Globus pallidus (tissue), 1 donor: ENCODE measurements around the gene MYOZ2.
A peak's percentile ranks its signal among the peaks of the same experiment; 100 is the strongest.
"Not testable (repeated sequence)": the region's sequence is repeated elsewhere in the genome, so short reads cannot be mapped to it uniquely, and the experiment has no call there.

ENCODE experiments used
- DNase-seq: peaks from one replicate; pipeline ENCODE4 v3.0.0-alpha.2; 2015; ENCODE audit warnings: low spot score

Gene MYOZ2

DNA sequence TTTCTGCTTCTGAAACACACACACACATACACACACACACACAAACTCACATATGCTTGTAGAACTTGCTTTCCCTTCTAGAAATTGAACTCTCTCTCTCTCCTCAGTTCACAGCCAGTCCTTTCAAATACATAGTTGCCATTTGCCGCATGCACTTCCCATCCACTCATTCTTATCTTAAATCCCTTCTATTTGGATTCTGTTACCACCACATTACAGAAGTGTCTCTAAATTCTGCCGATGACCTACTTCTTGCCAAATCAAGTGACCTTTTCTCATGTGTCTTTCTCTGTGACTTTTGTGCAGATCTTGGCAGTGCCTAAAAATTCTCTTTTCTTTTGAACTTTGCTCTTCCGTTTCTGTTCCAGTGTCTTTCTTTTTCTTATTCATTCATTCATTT, 7.5 kb upstream of the MYOZ2 start:
- no peak for DNase-seq

DNA sequence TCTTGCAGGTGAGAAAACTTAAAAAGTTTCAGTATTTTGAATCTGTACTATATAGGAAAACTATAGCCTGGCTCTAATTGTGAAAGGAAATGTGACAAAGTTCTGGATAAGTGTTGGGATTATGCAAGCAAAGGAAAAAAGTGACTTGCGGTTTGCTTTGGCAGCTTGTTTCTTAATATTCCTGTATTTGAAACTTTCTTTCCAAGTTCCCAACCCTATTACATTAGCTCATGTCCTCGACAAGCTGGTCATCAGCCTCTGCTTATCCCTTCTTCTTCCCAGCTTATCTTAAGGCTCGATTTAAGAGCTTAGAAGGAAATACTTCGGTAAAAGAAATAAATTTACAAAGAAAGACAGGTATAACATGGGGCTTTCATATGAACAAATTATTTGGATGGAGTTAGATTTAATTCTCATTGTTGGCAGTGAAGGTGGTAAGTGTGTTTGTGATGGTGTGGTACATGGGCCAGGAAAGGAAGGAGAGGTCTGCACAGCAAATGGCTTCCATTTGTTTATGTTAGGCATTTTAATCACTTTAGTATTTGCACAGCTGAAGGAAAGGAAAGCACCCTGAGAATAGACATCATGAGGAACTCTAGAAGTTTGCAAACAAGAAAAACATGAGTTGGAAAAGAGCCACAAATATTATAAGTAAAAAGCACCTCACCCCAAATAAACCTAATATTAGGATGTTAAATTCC, 5.1 kb upstream of the MYOZ2 start:
- DNase-seq: no peak

DNA sequence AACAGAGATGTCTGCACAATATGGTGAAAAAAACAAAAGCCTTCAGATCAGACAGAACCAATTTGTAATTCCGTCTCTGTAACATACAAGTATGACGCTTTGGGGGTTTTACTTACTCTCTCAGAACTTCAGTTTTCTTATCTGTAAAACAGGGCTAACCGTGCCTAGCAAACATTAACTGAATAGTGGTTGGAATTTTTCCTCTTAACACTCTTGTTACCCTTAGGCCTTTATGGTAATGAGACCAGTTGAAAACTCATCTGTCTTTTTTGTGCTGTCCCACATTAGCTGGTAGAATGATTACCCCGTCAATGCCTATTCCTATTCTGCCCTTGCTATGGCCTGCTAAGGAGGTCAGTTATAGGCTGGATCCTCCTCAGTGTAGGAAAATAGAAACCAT, 4.5 kb upstream of the MYOZ2 start:
- no peak for DNase-seq

DNA sequence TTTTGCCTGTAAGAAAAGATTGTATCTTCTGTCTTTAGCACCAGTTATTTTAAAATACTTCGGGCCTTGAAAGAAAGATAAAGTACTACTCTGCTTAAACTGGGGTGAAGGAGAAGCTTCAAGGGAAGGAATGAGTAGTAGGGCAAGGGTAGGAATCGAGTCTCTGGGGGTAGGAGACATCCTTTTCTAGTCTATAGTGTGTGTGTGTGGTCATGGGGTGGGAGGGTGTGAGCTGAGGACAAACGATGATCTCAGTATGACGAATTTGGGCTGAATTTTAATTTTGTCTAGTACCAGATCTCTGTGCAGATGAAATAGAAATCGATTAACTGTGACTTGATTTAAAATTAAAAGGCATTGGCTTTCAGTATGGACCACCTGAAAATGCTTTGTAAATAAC, 3.3 kb upstream of the MYOZ2 start:
- no peak for DNase-seq

DNA sequence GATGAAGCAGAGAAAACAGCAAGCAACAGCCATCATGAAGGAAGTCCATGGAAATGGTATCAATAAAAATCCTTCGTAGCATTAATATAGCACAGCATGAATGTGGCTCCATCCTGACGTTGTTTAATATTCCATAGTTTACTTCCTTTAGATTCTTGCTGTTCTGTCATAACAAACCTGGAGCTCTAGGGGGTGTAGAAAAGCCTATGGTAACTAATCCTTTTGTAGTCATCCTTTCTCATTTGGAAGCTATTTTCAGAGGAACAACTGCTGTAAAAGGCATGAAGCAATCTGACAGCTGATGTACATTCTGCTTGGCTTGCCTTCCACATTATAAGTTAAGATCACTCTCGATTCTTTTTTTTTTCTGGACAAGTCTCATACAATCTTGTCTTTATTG, 914 bp downstream of the MYOZ2 start:
- peak; percentile 25 for DNase-seq

DNA sequence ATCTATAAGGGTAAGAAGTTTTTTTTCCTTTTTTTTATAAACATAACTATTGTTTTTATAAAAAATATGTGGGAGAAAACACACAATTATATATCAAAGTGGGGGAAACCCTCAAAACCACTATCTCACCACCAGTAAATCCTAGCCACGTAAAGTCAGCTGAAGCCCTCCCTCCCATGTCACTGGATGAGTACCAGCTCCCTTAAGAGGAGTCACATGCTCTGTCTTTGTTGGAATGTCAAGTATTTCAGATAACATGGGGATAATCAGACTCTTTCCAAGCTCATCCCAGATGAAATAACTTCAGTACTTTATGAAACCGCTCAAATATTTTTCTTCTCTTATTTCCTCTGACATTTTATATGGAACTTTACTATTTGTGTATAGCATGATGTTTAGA, 2.4 kb downstream of the MYOZ2 start:
- no peak for DNase-seq

DNA sequence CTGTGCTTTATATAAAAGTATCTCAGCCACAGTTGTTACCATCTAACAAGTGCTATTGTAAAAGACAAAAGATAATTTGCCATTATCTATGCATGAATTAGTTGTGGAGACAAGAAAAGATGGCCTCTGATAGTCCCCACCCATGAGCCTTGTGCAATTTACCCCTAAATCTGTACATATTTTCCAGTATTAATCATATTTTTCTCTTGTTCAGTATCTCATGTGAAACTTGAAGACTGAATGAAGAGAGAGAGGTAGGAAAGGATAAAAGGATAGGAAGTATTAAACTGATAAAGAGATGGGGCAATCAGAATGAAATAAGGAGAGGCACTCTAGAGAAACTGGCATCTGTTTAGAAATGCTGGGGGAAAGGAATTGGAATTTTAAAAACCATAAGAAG, 3.7 kb downstream of the MYOZ2 start:
- DNase-seq: no peak

DNA sequence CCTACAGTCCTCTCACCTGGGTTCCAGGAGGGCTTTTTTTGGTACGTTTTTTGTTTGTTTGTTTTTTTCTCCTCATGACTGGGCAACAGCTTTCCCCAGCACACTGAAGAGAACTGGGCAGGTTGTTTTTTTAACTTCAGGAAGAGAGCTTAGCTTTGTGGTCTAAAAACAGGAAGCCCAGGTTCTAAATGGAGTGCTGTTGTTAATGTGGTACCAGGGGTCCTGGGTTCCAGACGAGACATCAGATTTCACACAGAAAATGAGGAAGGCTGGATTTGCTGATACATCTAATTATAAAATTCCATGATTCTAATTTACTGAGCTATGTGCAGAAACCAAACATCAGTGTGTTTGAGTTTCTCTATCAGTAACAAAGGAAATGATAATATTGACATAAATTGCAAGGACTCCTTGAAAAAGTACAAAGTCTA, 4.2 kb downstream of the MYOZ2 start:
- peak; percentile 40 for DNase-seq

DNA sequence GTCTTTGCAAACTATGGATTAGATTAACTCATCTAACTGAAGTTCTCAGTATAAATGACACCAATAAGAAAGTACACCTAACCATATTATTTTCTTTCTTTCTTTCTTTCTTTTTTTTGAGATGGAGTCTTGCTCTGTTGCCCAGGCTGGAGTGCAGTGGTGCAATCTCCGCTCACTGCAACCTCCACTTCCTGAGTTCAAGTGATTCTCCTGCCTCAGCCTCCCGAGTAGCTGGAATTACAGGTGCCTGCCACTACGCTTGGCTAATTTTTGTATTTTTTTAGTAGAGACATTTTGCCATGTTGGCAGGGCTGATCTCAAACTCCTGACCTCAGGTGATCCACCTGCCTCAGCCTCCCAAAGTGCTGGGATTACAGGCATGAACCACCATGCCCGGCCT, 5.7 kb downstream of the MYOZ2 start:
- not testable (repeated sequence) for DNase-seq

DNA sequence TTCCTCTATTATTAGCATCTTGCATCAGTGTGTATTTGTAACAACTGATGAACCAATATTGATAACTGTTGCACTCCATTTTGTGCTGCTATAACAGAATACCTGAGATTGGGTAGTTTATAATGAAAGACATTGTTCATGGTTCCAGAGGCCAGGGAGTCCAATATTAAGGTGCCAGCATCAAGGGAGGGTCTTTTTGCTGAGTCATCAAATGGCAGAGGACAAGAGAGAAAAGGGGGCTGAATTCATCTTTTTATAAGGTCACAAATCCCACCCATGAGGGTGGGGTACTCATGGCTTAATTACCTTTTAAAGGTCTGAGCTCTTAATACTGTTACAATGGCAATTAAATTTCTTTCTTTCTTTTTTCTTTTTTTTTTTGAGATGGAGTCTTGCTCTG, 7.2 kb downstream of the MYOZ2 start:
- no peak for DNase-seq

DNA sequence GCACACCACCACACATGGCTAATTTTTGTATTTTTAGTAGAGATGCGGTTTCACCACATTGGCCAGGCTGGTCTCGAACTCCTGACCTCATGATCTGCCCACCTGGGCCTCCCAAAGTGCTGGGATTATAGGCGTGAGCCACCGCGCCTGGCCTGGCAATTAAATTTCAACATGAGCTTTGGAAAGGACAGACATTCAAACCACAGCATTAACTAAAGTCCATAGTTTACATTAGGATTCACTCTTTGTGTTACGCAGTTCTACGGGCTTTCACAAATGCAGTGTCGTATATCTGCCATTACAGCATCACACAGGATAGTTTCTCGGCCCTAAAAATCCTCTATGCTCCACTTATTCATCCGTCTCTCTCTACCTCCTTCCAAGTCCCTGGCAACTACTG, 7.7 kb downstream of the MYOZ2 start:
- DNase-seq: not testable (repeated sequence)

DNA sequence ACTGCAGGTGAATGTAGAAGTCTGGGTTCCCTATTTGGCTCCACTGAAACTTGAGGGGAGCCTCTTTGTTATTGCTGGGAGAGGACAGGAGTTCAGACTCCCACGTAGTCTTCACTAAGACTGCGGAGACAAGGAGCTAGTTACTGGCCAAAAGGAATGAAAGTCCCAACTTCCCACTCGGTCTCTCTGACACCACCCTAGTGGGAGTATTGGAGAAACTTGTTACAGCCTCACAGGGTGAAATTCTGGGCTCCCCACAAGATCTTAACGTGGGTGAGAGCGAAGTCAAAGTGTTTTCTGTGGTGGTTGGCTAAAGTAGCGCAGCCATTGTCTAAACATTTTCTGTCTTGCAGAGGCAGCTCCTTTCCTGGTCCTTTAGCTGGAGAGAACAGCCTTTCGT, 13.5 kb downstream of the MYOZ2 start:
- DNase-seq: no peak

DNA sequence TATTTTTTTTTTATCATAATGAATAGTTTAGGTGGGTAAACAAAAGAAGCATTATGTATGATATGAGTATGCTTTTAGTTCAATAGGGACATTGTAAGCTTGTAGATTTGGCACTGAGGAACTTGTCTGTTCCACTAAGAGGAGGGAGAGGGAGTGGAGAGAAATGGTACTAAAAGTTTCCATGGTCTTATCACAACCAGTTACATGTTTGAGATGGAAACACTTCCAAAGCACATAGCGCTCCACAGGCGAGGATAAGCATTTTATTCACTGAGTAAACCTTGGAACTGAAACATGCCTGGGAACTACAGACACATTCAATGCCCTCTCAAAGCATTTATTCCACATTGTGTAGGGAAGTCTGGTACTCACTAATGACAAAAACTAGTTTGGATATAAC, 15.5 kb downstream of the MYOZ2 start:
- no peak for DNase-seq

DNA sequence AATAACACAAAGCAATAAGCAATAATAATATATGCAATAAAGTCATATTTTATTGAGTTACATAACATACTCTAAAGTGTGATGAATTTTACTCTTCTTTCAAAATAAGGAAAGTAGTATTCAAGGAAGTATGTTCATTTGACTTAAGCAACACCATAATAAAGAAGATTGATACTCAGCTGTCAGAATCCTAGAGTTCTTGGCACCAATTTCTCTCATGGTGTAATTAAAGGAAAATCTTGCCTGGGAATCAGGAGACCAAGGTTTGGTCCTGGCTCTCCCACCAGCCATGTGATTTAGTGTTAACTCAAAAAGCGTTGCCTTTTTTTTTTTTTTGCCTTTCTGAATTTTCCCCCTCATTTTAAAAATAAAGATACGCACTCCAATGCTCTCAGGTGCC, 17.1 kb downstream of the MYOZ2 start:
- DNase-seq: no peak

DNA sequence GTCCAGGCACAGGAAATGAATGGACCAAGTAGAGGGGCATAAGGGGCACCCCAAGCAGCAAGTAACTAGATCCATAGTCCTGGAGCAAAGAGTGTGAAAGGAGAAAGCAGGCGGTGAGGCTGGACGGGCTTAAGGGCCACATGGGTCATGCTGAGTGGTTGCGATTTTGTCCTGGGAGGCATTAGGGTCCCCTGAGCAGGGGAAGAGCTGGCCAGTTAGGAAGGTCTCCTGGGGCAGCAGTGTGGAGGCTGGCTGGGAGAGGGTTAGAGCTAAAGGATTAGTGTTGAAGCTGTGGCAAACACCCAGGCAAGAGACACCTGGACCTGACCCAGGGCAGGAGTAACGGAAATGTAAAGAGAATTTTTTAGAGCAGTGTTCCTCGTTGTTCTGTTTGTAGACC, 26.5 kb downstream of the MYOZ2 start:
- no peak for DNase-seq

DNA sequence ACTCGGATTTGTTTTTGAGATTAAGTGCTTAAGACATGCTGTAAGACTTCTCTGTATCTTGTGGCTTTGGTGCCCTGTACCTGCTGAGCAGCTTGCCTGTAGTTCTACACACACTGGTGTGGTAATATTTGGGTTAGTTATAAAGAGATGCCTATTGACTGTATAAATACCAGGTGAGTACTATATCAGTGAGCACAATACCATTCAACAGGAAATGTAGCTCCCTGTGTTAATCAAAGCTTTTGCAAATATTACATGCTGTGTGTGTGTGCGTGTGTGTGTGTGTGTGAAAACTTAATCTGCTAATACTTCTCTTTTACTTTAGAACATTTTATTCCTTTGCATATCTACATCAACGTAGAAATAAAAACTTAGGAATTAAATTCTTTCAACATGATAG, 30.1 kb downstream of the MYOZ2 start:
- DNase-seq: no peak

DNA sequence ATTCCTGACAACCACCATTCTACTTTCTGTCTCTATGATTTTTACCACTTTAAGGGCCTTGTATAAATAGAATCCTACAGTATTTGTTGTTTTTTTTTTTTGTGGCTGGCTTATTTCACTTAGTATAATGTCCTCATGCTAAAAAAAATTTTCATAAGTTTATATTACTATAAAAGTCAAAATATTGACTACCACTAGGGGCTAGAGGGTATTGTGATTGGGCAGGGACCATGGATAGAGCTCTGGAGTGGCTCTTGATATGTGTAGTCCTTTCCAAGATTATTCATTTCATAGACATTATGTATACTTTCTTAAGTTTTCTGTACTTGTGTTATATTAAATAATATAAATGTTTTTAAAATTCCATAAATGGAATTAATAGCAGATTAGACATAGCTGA, 34.6 kb downstream of the MYOZ2 start:
- DNase-seq: no peak

DNA sequence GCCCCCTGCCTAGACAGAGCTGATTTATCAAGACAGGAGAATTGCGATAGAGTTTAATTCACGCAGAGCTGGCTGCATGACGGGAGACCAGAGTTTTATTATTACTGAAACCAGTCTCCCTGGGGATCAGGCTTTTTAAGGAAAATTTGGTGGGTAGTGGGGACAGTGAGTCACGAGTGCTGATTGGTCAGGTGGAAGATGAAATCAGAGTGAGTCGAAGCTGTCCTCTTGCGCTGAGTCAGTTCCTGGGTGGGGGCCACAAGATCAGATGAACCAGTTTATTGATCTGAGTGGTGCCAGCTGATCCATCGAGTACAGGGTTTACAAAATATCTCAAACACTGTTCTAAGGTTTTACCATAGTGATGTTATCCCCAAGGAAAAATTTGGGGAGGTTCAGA, 36.6 kb downstream of the MYOZ2 start:
- DNase-seq: no peak

DNA sequence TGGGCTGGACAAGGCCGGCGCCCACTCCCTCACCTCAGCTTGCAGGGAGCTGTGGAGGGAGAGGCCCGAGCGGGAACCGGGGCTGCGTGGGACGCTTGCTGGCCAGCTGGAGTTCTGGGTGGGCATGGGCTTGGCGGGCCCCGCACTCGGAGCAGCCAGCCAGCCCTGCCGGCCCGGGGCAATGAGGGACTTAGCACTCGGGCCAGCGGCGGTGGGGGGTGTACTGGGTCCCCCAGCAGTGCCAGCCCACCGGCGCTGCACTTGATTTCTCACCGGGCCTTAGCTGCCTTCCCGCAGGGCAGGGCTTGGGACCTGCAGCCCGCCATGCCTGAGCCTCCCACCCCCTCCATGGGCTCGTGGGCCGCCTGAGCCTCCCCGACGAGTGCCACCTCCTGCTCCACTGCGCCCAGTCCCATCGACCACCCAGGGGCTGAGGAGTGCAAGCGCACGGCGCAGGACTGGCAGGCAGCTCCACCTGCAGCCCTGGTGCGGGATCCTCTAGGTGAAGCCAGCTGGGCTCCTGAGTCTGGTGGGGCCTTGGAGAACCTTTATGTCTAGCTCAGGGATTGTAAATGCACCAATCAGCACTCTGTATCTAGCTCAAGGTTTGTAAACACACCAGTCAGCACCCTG, 38.2 kb downstream of the MYOZ2 start:
- not testable (repeated sequence) for DNase-seq

DNA sequence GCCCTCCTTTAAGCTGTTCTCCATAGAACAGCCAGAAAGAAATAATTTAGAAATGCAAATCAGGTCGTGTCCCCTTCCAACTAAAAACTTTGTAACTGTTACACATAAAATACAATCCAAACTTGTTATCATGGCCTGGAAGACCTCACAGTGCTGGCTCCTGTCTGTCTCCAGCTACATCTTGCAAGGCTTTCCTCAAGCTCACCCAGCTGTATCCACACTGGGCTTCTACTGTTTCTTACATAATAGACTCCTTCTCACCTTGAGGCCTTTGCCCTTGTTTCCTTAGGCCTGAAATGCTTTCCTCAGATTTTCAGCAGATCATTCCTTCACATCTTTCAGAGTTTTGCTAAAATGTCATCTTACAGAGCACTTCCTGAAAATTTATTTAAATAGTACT, 43.4 kb downstream of the MYOZ2 start:
- no peak for DNase-seq

DNA sequence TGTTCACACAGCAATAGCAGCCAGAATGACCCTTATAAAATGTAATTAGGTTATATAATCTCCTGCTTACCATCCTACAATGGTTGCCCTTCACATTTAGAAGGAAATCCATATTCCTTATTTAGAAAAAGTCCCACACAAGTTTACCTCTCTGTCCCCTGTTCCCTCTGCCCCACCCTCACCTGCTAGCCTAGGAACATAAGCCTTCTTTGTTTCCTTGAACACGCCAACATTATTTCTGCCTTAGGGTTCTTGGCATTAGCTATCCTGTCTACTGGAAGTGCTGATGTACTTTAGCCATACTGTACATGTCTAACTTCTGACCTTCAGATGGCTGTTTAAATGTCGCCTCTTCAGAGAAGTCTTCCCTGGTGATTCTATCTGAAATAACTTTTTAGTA, 48.5 kb downstream of the MYOZ2 start:
- no peak for DNase-seq

DNA sequence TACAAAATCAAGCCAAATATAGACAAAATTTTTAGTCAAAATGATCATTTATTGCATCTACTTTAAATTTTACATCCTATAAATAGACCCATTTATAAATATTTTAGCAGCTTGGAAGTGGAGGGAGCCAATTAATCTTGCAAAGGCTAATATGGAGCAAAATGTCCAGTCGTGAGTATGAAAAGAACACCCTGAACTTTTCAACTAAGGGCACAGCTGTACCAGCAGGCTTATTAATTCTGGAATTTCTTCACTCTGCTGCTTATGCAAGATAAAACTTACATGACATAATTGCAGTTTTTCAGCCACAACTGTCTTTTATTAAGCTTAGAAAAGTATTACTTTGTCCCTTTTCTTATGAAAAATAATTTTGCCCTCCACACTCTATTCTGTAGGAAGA, 54.0 kb downstream of the MYOZ2 start:
- no peak for DNase-seq

DNA sequence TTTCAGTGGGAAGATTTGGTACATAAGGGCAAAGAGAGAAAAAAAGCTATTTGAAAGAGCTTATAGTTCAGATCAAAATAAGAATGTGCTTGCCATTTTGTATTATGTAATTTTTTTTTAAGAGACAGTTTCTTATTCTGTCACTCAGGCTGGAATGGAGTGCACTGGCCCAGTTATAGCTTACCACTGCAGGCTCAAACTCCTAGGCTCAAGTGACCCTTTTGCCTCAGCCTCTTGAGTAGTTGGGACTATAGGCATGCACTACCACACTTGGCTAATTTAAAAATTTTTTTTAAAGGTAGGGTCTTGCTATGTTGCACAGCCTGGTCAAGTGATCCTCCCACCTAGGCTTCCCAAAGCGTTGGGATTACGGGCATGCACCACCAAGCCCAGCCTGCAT, 54.7 kb downstream of the MYOZ2 start:
- no peak for DNase-seq

DNA sequence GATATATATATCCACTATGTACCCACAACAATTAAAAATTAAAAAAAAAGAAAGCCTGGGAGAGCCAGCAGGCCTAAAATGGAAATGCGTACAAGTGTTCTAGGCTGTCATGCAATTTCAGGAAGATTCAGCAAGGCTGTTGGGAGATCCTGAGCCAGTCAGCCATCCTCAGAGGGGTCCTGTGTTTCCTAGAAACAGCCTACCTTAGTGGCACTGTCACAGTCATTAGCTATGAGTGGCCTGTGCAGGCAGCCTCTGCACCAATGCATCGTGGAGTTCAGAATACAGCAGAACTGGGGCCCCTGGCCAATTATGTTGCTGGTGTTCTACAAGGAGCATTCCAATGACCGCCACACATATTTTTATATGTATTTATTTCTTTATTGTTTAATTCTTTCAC, 55.9 kb downstream of the MYOZ2 start:
- DNase-seq: no peak
